AG04450 (cell line): ENCODE measurements around the gene CELA3A. TPM values are rescaled to one million over a fixed set of nuclear protein-coding genes. Genes with fewer than 3 reads are reported as not detected.
A peak's percentile ranks its signal among the peaks of the same experiment; 100 is the strongest.

Experiments
- CTCF ChIA-PET: fragments of 300-600, 350-600 bp; formaldehyde crosslinking; extraction: SDS; loops from one replicate; lab custom pipeline; 2022; ENCODE audit warnings: antibody characterized with exemption, inconsistent platforms; lab: Charles Lee
- POLR2A ChIA-PET: fragments of 350-600 bp; formaldehyde crosslinking; extraction: SDS; loops from one replicate; lab custom pipeline; 2021; ENCODE audit warnings: antibody characterized with exemption, inconsistent platforms; lab: Yijun Ruan, JAX
- DNase-seq: peaks from one replicate; pipeline ENCODE4 v3.0.0-alpha.2; 2011; ENCODE audit warnings: low read depth, low spot score
- H3K27ac ChIP-seq: one replicate; pipeline ENCODE4 v1.5.1; 2012; ENCODE audit warnings: low read depth, low read length, control low read depth
- H3K27me3 ChIP-seq: one replicate; pipeline ENCODE4 v1.6.0; 2012; ENCODE audit warnings: low read length; ENCODE audit not compliant: control insufficient read depth, insufficient read depth
- H3K4me3 ChIP-seq: 2 replicates; pipeline ENCODE4 v1.5.1; 2011; ENCODE audit warnings: mild to moderate bottlenecking, low read depth, low read length, control low read depth
- H3K9me3 ChIP-seq: 2 replicates; pipeline ENCODE4 v1.5.1; 2012; ENCODE audit warnings: low read length; ENCODE audit not compliant: control insufficient read depth, insufficient read depth
- CTCF ChIP-seq: IDR thresholded peaks from 2 replicates; pipeline ENCODE4 v1.5.1; 2011; ENCODE audit warnings: low read depth, low read length, control low read depth, inconsistent platforms
- polyA plus RNA-seq: library from polyadenylated mRNA; depleted of rRNA; stranded (reverse); fragments of >200 nt; gene quantifications from 2 replicates; pipeline ENCODE4 v1.2.3, GENCODE V29; 2011

Gene CELA3A
- polyA plus RNA-seq, 1 experiment: not detected

GRCh38 chr1:22050330-22050729 lies 48.9 kb downstream of the CELA3A start:
- Histone ChIP-seq H3K27ac (no peak overlapping the region), H3K9me3 (no peaks in the 10 kb centered on the region; the same call in 1 of the 2 replicates), H3K27me3 (no peaks in the 10 kb centered on the region), H3K4me3 (no peak overlapping the region)
- CTCF ChIA-PET: no interaction called here
- POLR2A ChIA-PET: interaction anchor here (0.6 kb wide), 1 partner anchor 19 kb away, joined by 3 read pairs; no protein-coding TSS in a partner anchor
- TF ChIP-seq CTCF: no peak
- DNase-seq: no peak

- Histone ChIP-seq H3K27me3 (no peaks in the 10 kb centered on the region), H3K27ac (no peak overlapping the region), H3K9me3 (no peaks in the 10 kb centered on the region; the same call in 1 of the 2 replicates), H3K4me3 (no peak overlapping the region)
- no peak for DNase-seq
- ChIA-PET CTCF (interaction anchor here (1.6 kb wide), 1 partner anchor 53 kb away, joined by 4 read pairs; no protein-coding TSS in a partner anchor), POLR2A (interaction anchor here (1.1 to 2.7 kb wide), 3 partner anchors 11 to 27 kb away, joined by 4 to 22 read pairs (median 7); no protein-coding TSS in a partner anchor)
- TF ChIP-seq CTCF: no peak
Observed at GRCh38 chr1:22051607-22052114, 50.2 kb downstream of the CELA3A start.

- Histone ChIP-seq H3K27ac (peak within 1 kb of the TSS; percentile 85), H3K27me3 (no peaks in the 10 kb centered on the region), H3K9me3 (no peaks in the 10 kb centered on the region; the same call in 1 of the 2 replicates), H3K4me3 (peak within 1 kb of the TSS; percentile 95)
- no peak for TF ChIP-seq CTCF
- ChIA-PET POLR2A (interaction anchor here (1.0 to 2.7 kb wide), 6 partner anchors 12 to 59 kb away, joined by 3 to 22 read pairs (median 6); no protein-coding TSS in a partner anchor), CTCF (interaction anchor here (1.1 to 1.6 kb wide), 2 partner anchors 53 to 364 kb away, joined by 4 read pairs; no protein-coding TSS in a partner anchor)
- DNase-seq: peak; percentile 89
Observed at GRCh38 chr1:22052115-22053016, 50.9 kb downstream of the CELA3A start, which contains the start of gene CDC42. CDC42 (plus strand) TSS chr1:22052709; CDS start chr1:22078479, 25,770 bp downstream.

GRCh38 chr1:22053017-22053860 lies 51.8 kb downstream of the CELA3A start:
- Histone ChIP-seq H3K27ac (peak overlapping the region; percentile 85), H3K27me3 (no peaks in the 10 kb centered on the region), H3K4me3 (peak overlapping the region; percentile 95), H3K9me3 (no peaks in the 10 kb centered on the region; the same call in 1 of the 2 replicates)
- ChIA-PET POLR2A (interaction anchor here (1.0 to 2.7 kb wide), 6 partner anchors 13 to 58 kb away, joined by 3 to 22 read pairs (median 6); no protein-coding TSS in a partner anchor), CTCF (interaction anchor here (1.1 kb wide), 1 partner anchor 363 kb away, joined by 4 read pairs; no protein-coding TSS in a partner anchor)
- peak; percentile 36 for DNase-seq
- TF ChIP-seq CTCF: no peak
